Neuronal stem cell (in vitro differentiated cells): Measurements from ENCODE around the gene PAK4.

Source experiments
- DNase-seq: peaks from one replicate; pipeline ENCODE4 v3.0.0-alpha.2; 2013; ENCODE audit warnings: low spot score
- H2AFZ ChIP-seq: one replicate; pipeline ENCODE4 v1.6.1; 2013; ENCODE audit warnings: mild to moderate bottlenecking, low read length, inconsistent platforms
- H2AK5ac ChIP-seq: 2 replicates; pipeline ENCODE4 v1.6.1; 2013; ENCODE audit warnings: low read depth, mild to moderate bottlenecking, inconsistent platforms, low read length, moderate library complexity, mixed read lengths
- H2BK120ac ChIP-seq: 2 replicates; pipeline ENCODE4 v1.6.1; 2013; ENCODE audit warnings: low read depth, mild to moderate bottlenecking, inconsistent platforms, low read length, moderate library complexity, mixed read lengths
- H2BK12ac ChIP-seq: one replicate; pipeline ENCODE4 v1.6.1; 2013; ENCODE audit warnings: low read length, inconsistent platforms
- H2BK15ac ChIP-seq: 2 replicates; pipeline ENCODE4 v1.6.1; 2013; ENCODE audit warnings: mild to moderate bottlenecking, low read length, inconsistent platforms, mixed read lengths
- H2BK5ac ChIP-seq: one replicate; pipeline ENCODE4 v1.6.1; 2013; ENCODE audit warnings: inconsistent platforms, mild to moderate bottlenecking, low read length, moderate library complexity
- H3K14ac ChIP-seq: one replicate; pipeline ENCODE4 v1.6.1; 2013; ENCODE audit warnings: low read length, inconsistent platforms
- H3K18ac ChIP-seq: 2 replicates; pipeline ENCODE4 v1.6.1; 2013; ENCODE audit warnings: low read length, inconsistent platforms
- H3K23ac ChIP-seq: 2 replicates; pipeline ENCODE4 v1.6.1; 2013; ENCODE audit warnings: low read depth, mild to moderate bottlenecking, mixed read lengths, low read length, inconsistent platforms; ENCODE audit not compliant: poor library complexity
- H3K27ac ChIP-seq: replicated peaks from 3 replicates; pipeline ENCODE4 v1.5.1; 2013; ENCODE audit warnings: low read length, inconsistent platforms
- H3K27me3 ChIP-seq, 3 experiments: 2 replicates each; pipeline ENCODE4 v1.6.1; 2013; ENCODE audit warnings: low read length in 3 of 3, mild to moderate bottlenecking in 2 of 3, inconsistent platforms in 1 of 3, low read depth in 1 of 3, mixed read lengths in 1 of 3, moderate library complexity in 1 of 3; ENCODE audit not compliant: control insufficient read depth in 3 of 3, insufficient read depth in 3 of 3
- H3K36me3 ChIP-seq, 2 donors: replicated peaks in 1 of 2; 2 replicates each; pipeline ENCODE4 v1.6.1; 2013; ENCODE audit warnings: low read length in 2 of 2; ENCODE audit not compliant: control insufficient read depth in 2 of 2, insufficient read depth in 2 of 2
- H3K4ac ChIP-seq: 2 replicates; pipeline ENCODE4 v1.6.1; 2013; ENCODE audit warnings: inconsistent platforms, mild to moderate bottlenecking, low read length, moderate library complexity
- H3K4me1 ChIP-seq, 2 donors: 1 replicate in 1 of 2; 2 replicates in 1 of 2; pipeline ENCODE4 v1.6.1; 2013; ENCODE audit warnings: low read length in 2 of 2, low read depth in 1 of 2; ENCODE audit not compliant: control insufficient read depth in 2 of 2, insufficient read depth in 1 of 2
- H3K4me2 ChIP-seq: one replicate; pipeline ENCODE4 v1.6.1; 2013; ENCODE audit warnings: mild to moderate bottlenecking, low read length, inconsistent platforms; ENCODE audit not compliant: insufficient read depth, poor library complexity, severe bottlenecking
- H3K4me3 ChIP-seq, 2 donors: 2 replicates each; pipeline ENCODE4 v1.5.1; 2013; ENCODE audit warnings: low read length in 2 of 2, mild to moderate bottlenecking in 2 of 2, inconsistent platforms in 1 of 2, moderate library complexity in 1 of 2
- H3K79me1 ChIP-seq: one replicate; pipeline ENCODE4 v1.6.1; 2013; ENCODE audit warnings: low read depth, mild to moderate bottlenecking, inconsistent platforms, low read length, moderate library complexity
- H3K9ac ChIP-seq: one replicate; pipeline ENCODE4 v1.6.1; 2013; ENCODE audit warnings: mild to moderate bottlenecking, low read depth, low read length, inconsistent platforms; ENCODE audit not compliant: poor library complexity
- H3K9me3 ChIP-seq, 2 donors: replicated peaks in 1 of 2; 2 replicates each; pipeline versions ENCODE3 to v1.6.1; 2013; ENCODE audit warnings: low read length in 2 of 2, mild to moderate bottlenecking in 2 of 2, inconsistent platforms in 1 of 2, low read depth in 1 of 2, mixed read lengths in 1 of 2, moderate library complexity in 1 of 2; ENCODE audit not compliant: control insufficient read depth in 2 of 2, insufficient read depth in 1 of 2
- H4K8ac ChIP-seq: one replicate; pipeline ENCODE4 v1.6.1; 2013; ENCODE audit warnings: low read depth, mild to moderate bottlenecking, inconsistent platforms, low read length, moderate library complexity
- H4K91ac ChIP-seq: one replicate; pipeline ENCODE4 v1.6.1; 2013; ENCODE audit warnings: low read length, low read depth, mild to moderate bottlenecking, inconsistent platforms; ENCODE audit not compliant: poor library complexity
- WGBS, 2 donors: extraction: QIAGEN DNeasy Blood & Tissue Kit; methylation state at CpG; one replicate each; pipeline ENCODE4 v1.1.7; 2013; ENCODE audit warnings: missing lambda C conversion rate in 2 of 2, mixed read lengths in 1 of 2; ENCODE audit not compliant: insufficient read length in 2 of 2, insufficient replicate concordance in 1 of 2; ENCODE audit errors: extremely low coverage in 2 of 2; 5-methylcytosine and 5-hydroxymethylcytosine counted together

Gene PAK4

DNA sequence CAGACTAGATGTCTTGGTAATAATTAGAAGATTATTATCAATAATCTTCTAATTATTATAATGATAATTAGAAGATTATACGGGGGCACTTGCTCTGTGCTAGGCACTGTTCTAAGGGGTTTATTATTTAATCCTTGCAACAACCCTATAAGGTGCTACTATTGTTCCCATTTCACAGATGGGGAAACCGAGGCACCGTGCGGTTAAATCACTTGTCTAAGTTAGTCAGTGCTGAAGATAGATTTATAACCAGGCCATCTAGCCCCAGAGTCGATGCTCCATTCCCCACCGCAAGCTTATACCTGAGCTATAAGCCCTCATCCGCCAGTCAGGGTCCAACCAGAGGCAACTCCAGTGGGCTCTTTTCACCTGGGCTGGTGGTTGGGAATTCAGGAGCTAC, 43.4 kb upstream of the PAK4 start:
- Histone ChIP-seq H4K8ac (no peak overlapping the region), H2BK12ac (no peak overlapping the region), H2BK5ac (no peak overlapping the region), H3K23ac (no peak overlapping the region), H2AK5ac (no peak overlapping the region), H3K36me3 (no peaks in the 10 kb centered on the region), H3K4me3 (no peak overlapping the region), H3K4me1 (peaks cover 2% of the 10 kb centered on the region in 2 donors), H3K18ac (no peak overlapping the region), H2BK120ac (no peak overlapping the region), H3K79me1 (no peaks in the 10 kb centered on the region), H2BK15ac (no peak overlapping the region), H2AFZ (no peak overlapping the region), H4K91ac (no peak overlapping the region), H3K9ac (no peak overlapping the region), H3K27me3 (peaks cover 10 to 44% (median 38%) of the 10 kb centered on the region in 3 experiments), H3K4me2 (no peak overlapping the region), H3K9me3 (peaks cover 0 to 2% of the 10 kb centered on the region in 2 donors), H3K14ac (no peak overlapping the region), H3K4ac (no peak overlapping the region), H3K27ac (no peak overlapping the region)
- no CpG with 5 or more reads among the region's 7 CpGs for WGBS, 2 donors
- no peak for DNase-seq

DNA sequence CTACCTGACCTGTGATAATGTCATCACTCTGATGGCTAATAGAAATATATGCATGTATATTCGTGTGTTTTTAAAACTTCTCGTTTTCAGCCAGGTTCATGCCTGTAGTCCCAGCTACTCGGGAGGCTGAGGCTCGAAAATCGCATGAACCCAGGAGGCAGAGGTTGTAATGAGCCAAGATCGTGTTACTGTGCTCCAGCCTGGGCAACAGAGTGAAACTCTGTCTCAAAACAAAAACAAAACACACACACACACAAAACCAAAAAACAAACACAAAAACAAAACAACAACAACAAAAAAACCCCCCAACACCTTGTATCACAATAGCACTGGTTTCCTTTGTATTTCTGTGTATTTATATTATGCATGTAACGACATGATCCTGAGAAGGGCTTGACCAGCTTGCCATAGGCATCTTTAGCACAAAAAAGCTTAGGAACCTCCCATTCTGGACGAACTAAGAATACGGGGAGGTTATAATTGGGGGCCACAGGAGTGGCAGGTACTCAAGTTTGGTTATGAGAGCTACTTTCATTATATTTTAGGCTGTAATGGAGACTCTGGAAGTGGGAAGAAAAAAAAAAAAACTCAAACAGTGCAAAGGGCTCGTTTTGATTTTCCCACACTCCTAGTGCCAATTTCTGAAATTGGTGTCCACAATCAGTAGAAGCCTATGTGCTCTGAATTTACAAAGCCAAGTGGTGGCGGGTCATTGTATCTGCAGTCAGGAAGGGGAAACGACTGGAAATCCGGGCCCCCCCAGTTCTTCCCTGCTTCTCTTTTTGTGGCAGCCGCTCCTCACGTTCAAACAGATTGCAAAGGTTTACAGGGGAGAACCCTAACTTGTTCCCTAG, 42.6 kb upstream of the PAK4 start:
- no peak overlapping the region for H2AK5ac ChIP-seq
- no CpG with 5 or more reads among the region's 15 CpGs for WGBS, 2 donors
- H3K4me2 ChIP-seq, result no peak overlapping the region
- no peak overlapping the region for H3K23ac ChIP-seq
- no peaks in the 10 kb centered on the region for H3K79me1 ChIP-seq
- H2AFZ ChIP-seq, result peak overlapping the region; percentile 45
- no peak overlapping the region for H2BK12ac ChIP-seq
- H3K36me3 ChIP-seq, result no peaks in the 10 kb centered on the region
- H3K14ac ChIP-seq, result no peak overlapping the region
- H3K9me3 ChIP-seq, result peaks cover 0 to 2% of the 10 kb centered on the region in 2 donors
- no peak for DNase-seq
- no peak overlapping the region for H2BK5ac ChIP-seq
- H4K91ac ChIP-seq, result no peak overlapping the region
- H3K27me3 ChIP-seq, result peaks cover 10 to 44% (median 38%) of the 10 kb centered on the region in 3 experiments
- no peak overlapping the region for H3K27ac ChIP-seq
- no peak overlapping the region for H3K18ac ChIP-seq
- H2BK120ac ChIP-seq, result no peak overlapping the region
- no peak overlapping the region for H3K4ac ChIP-seq
- no peak overlapping the region for H3K4me3 ChIP-seq
- H2BK15ac ChIP-seq, result no peak overlapping the region
- peaks cover 2% of the 10 kb centered on the region in 2 donors for H3K4me1 ChIP-seq
- no peak overlapping the region for H3K9ac ChIP-seq
- no peak overlapping the region for H4K8ac ChIP-seq

DNA sequence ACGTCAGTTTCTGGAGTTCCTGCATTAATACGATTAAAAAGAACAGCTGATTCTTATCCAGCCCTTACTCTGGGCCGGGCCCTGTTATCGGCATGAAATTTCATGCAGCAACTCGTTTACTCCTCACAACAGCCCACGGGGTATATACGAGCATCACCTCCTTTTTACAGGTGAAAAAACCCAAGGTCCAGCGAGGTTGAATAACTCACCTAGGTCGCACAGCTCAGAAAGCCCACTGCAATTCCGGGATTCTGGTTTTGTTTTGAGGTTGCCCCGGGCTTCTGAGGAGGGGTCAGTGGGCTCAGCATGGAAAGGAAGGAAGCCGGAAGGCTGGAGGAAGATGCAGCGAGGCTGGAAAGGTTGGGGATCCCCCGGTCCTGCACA, 42.0 kb upstream of the PAK4 start:
- H3K4me1 ChIP-seq, result peaks cover 2% of the 10 kb centered on the region in 2 donors
- H3K4me3 ChIP-seq, result peak overlapping the region in 1 of 2 donors; percentile 18
- H3K9ac ChIP-seq, result peak overlapping the region; percentile 60
- H2BK15ac ChIP-seq, result no peak overlapping the region
- no peak overlapping the region for H3K4me2 ChIP-seq
- H3K9me3 ChIP-seq, result peaks cover 0 to 2% of the 10 kb centered on the region in 2 donors
- peak overlapping the region; percentile 64 for H3K18ac ChIP-seq
- H3K27ac ChIP-seq, result no peak overlapping the region
- no peak overlapping the region for H2BK5ac ChIP-seq
- whole genome bisulfite sequencing, 2 donors, result no CpG with 5 or more reads among the region's 14 CpGs
- no peak overlapping the region for H4K91ac ChIP-seq
- no peak for DNase-seq
- H2BK120ac ChIP-seq, result no peak overlapping the region
- H4K8ac ChIP-seq, result no peak overlapping the region
- peak overlapping the region; percentile 45 for H2AFZ ChIP-seq
- H2BK12ac ChIP-seq, result no peak overlapping the region
- no peaks in the 10 kb centered on the region for H3K36me3 ChIP-seq
- peak overlapping the region; percentile 65 for H3K23ac ChIP-seq
- no peaks in the 10 kb centered on the region for H3K79me1 ChIP-seq
- no peak overlapping the region for H3K4ac ChIP-seq
- peaks cover 10 to 44% (median 38%) of the 10 kb centered on the region in 3 experiments for H3K27me3 ChIP-seq
- peak overlapping the region; percentile 46 for H2AK5ac ChIP-seq
- no peak overlapping the region for H3K14ac ChIP-seq

DNA sequence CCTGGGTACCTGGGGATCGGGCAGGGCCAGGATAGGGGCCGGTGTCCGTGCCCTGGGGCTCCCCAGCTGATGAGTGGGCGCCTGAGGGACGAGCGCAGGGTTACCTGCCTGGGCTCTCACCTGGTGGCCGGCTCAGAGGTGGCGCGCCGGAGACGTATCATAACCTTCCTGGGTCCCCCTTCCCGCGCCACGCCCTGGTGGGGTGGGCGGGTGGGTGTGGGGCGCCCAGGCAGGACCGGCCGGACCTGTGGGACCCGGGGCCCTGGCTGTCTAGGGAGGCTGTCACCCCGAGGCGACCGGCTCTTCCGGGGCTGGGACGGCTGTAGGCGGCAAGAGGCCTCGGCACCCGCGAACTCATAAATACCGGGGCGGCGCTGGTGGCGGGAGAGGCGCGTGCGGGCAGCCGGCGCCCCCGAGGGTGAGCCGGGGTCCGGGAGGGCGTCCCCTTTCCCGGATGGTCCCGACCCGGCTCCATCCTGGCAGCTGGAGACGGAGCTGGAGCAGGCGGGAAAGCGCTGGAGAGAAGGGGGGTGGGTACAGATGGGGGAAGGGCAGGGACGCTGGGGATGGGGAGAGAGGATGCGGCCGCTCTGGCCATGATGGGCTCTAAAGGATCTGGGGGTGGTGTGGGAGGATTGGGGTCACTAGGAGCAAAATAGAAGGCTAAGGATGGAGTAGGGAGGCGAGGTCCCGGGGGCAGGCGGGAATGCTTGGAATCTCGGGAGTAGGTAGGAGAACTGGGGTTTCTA, 41.4 kb upstream of the PAK4 start, which contains the start of gene ACP7:
Gene ACP7, plus strand, starts transcription at position 386 of the 749 bp plus-strand sequence. CDS start 902 bp downstream, outside the sequence.
- H2BK12ac ChIP-seq, result no peak within 1 kb of the TSS
- no peak within 1 kb of the TSS for H4K91ac ChIP-seq
- H3K79me1 ChIP-seq, result no peaks in the 10 kb centered on the region
- no peak within 1 kb of the TSS for H3K14ac ChIP-seq
- no peak within 1 kb of the TSS for H3K4ac ChIP-seq
- no peak within 1 kb of the TSS for H2BK5ac ChIP-seq
- H3K4me1 ChIP-seq, result peaks cover 2% of the 10 kb centered on the region in 2 donors
- peak within 1 kb of the TSS; percentile 65 for H3K23ac ChIP-seq
- no CpG with 5 or more reads among the region's 54 CpGs for WGBS, 2 donors
- peaks cover 0 to 2% of the 10 kb centered on the region in 2 donors for H3K9me3 ChIP-seq
- no peak within 1 kb of the TSS for H4K8ac ChIP-seq
- H3K9ac ChIP-seq, result peak within 1 kb of the TSS; percentile 60
- peak within 1 kb of the TSS in 1 of 2 donors; percentile 59 for H3K4me3 ChIP-seq
- H3K4me2 ChIP-seq, result peak within 1 kb of the TSS; percentile 69
- H3K36me3 ChIP-seq, result no peaks in the 10 kb centered on the region
- peak within 1 kb of the TSS; percentile 82 for H2AFZ ChIP-seq
- H3K27ac ChIP-seq, result no peak within 1 kb of the TSS
- peak within 1 kb of the TSS; percentile 46 for H2AK5ac ChIP-seq
- no peak within 1 kb of the TSS for H2BK120ac ChIP-seq
- peak within 1 kb of the TSS; percentile 87 for H3K18ac ChIP-seq
- DNase-seq, result no peak
- H2BK15ac ChIP-seq, result no peak within 1 kb of the TSS
- H3K27me3 ChIP-seq, result peaks cover 10 to 44% (median 38%) of the 10 kb centered on the region in 3 experiments
